ENCODE measurements around the gene PTPN1. TPM values are rescaled to one million over a fixed set of nuclear protein-coding genes. Genes with fewer than 3 reads are reported as not detected.

Gene PTPN1
- total RNA-seq, 2 experiments from 2014 or later: 82.3 to 82.8 TPM

GRCh38 chr20:50610212-50610718 lies 100.1 kb downstream of the PTPN1 start:
- H3K27ac ChIP-seq (ENCODE audit: low read depth in 1 of 2, low read length in 2 of 2): no peak overlapping the region
- no peak overlapping the region for H3K4me3 ChIP-seq (ENCODE audit: low read length)
- no peak for ATAC-seq (ENCODE audit: poor library complexity)
- intact Hi-C loops (cut with DNase I, micrococcal nuclease): no loop called here
- CTCF ChIA-PET: no interaction called here
- H3K36me3 ChIP-seq (ENCODE audit: insufficient read depth, low read length): no peaks in the 10 kb centered on the region
- H3K27ac Mint-ChIP-seq: no peak overlapping the region
- H3K4me1 Mint-ChIP-seq (ENCODE audit: low read depth): no peaks in the 10 kb centered on the region
- POLR2A ChIA-PET: no interaction called here
- H3K4me1 ChIP-seq (ENCODE audit: insufficient read depth, low read length): no peaks in the 10 kb centered on the region
- no peak for TF ChIP-seq CTCF (IDR thresholded peaks at IDR 0.05)
- H3K9me3 Mint-ChIP-seq: no peaks in the 10 kb centered on the region
- H3K4me3 Mint-ChIP-seq: no peak overlapping the region
- no peak for DNase-seq
- no peaks in the 10 kb centered on the region for H3K36me3 Mint-ChIP-seq (ENCODE audit: low read depth)
- no peaks in the 10 kb centered on the region for H3K27me3 Mint-ChIP-seq
- peaks cover 0 to 3% of the 10 kb centered on the region in 2 experiments for H3K27me3 ChIP-seq (ENCODE audit: control insufficient read depth in 1 of 2, insufficient read depth in 2 of 2, low read length in 2 of 2)
- no peaks in the 10 kb centered on the region for H3K9me3 ChIP-seq (ENCODE audit: control insufficient read depth in 1 of 2, insufficient read depth in 1 of 2, low read length in 2 of 2)

- intact Hi-C loops (cut with DNase I, micrococcal nuclease): no loop called here
- Histone ChIP-seq H3K4me1 (ENCODE audit: insufficient read depth, low read length) (no peaks in the 10 kb centered on the region), H3K4me3 (ENCODE audit: low read length) (no peak overlapping the region), H3K27ac (ENCODE audit: low read depth in 1 of 2, low read length in 2 of 2) (no peak overlapping the region), H3K9me3 (ENCODE audit: control insufficient read depth in 1 of 2, insufficient read depth in 1 of 2, low read length in 2 of 2) (no peaks in the 10 kb centered on the region), H3K27me3 (ENCODE audit: control insufficient read depth in 1 of 2, insufficient read depth in 2 of 2, low read length in 2 of 2) (no peaks in the 10 kb centered on the region), H3K36me3 (ENCODE audit: insufficient read depth, low read length) (no peaks in the 10 kb centered on the region)
- Mint-ChIP-seq H3K36me3 (ENCODE audit: low read depth) (no peaks in the 10 kb centered on the region), H3K4me3 (no peak overlapping the region), H3K27me3 (no peaks in the 10 kb centered on the region), H3K4me1 (ENCODE audit: low read depth) (no peaks in the 10 kb centered on the region), H3K9me3 (no peaks in the 10 kb centered on the region), H3K27ac (no peak overlapping the region)
- no peak for ATAC-seq (ENCODE audit: poor library complexity)
- TF ChIP-seq CTCF (IDR thresholded peaks at IDR 0.05): no peak
- no peak for DNase-seq
- CTCF ChIA-PET: no interaction called here
- POLR2A ChIA-PET: no interaction called here
These were observed 101.1 kb downstream of the PTPN1 start for GRCh38 chr20:50611128-50611810.

GRCh38 chr20:50613438-50614169 lies 103.4 kb downstream of the PTPN1 start:
- POLR2A ChIA-PET: no interaction called here
- no peaks in the 10 kb centered on the region for H3K9me3 ChIP-seq (ENCODE audit: control insufficient read depth in 1 of 2, insufficient read depth in 1 of 2, low read length in 2 of 2)

More at GRCh38 chr20:50613438-50614169, 103.4 kb downstream of the PTPN1 start:
- no peak for DNase-seq
- no peaks in the 10 kb centered on the region for H3K4me1 Mint-ChIP-seq (ENCODE audit: low read depth)
- no peaks in the 10 kb centered on the region for H3K36me3 ChIP-seq (ENCODE audit: insufficient read depth, low read length)
- intact Hi-C loops (cut with DNase I, micrococcal nuclease): no loop called here
- no peaks in the 10 kb centered on the region for H3K9me3 Mint-ChIP-seq
- no peak overlapping the region for H3K4me3 Mint-ChIP-seq
- no peaks in the 10 kb centered on the region for H3K27me3 Mint-ChIP-seq
- no peak for ATAC-seq (ENCODE audit: poor library complexity)
- H3K4me3 ChIP-seq (ENCODE audit: low read length): no peak overlapping the region
- CTCF ChIA-PET: no interaction called here
- no peak overlapping the region for H3K27ac Mint-ChIP-seq
- H3K4me1 ChIP-seq (ENCODE audit: insufficient read depth, low read length): no peaks in the 10 kb centered on the region
- H3K36me3 Mint-ChIP-seq (ENCODE audit: low read depth): no peaks in the 10 kb centered on the region
- TF ChIP-seq CTCF (IDR thresholded peaks at IDR 0.05): no peak
- no peaks in the 10 kb centered on the region for H3K27me3 ChIP-seq (ENCODE audit: control insufficient read depth in 1 of 2, insufficient read depth in 2 of 2, low read length in 2 of 2)
- H3K27ac ChIP-seq (ENCODE audit: low read depth in 1 of 2, low read length in 2 of 2): no peak overlapping the region

Measured in CD4-positive, alpha-beta T cell (primary cell).